KMS-11 (cell line): Measurements from ENCODE around the gene BUB3.

Experiments
- H2AFZ ChIP-seq: fragments of 200-600 bp; sonication (generic); 2 replicates; pipeline ENCODE4 v1.6.1; 2016; ENCODE audit warnings: antibody characterized with exemption, mixed run types, low read depth
- H3K27ac ChIP-seq: fragments of 200-600 bp; sonication (generic); 2 replicates; pipeline ENCODE4 v1.6.1; 2016; ENCODE audit warnings: mild to moderate bottlenecking, mixed run types
- H3K27me3 ChIP-seq: fragments of 200-600 bp; sonication (generic); 2 replicates; pipeline ENCODE4 v1.6.1; 2017; ENCODE audit warnings: mild to moderate bottlenecking, low read depth, mixed run types, moderate library complexity; ENCODE audit not compliant: insufficient read depth
- H3K36me3 ChIP-seq: fragments of 200-600 bp; sonication (generic); 2 replicates; pipeline ENCODE4 v1.6.1; 2017; ENCODE audit warnings: mild to moderate bottlenecking, mixed run types; ENCODE audit not compliant: insufficient read depth
- H3K4me1 ChIP-seq: fragments of 200-600 bp; sonication (generic); 2 replicates; pipeline ENCODE4 v1.6.1; 2016; ENCODE audit warnings: mild to moderate bottlenecking, low read depth, mixed run types; ENCODE audit not compliant: poor library complexity, severe bottlenecking
- H3K4me2 ChIP-seq: fragments of 200-600 bp; sonication (generic); 2 replicates; pipeline ENCODE4 v1.7.0; 2016; ENCODE audit warnings: mild to moderate bottlenecking, mixed run types
- H3K4me3 ChIP-seq: fragments of 200-600 bp; sonication (generic); IDR thresholded peaks from 2 replicates; pipeline ENCODE4 v1.6.1; 2017; ENCODE audit warnings: low read depth, low read length, mixed read lengths; ENCODE audit not compliant: insufficient read depth
- H3K79me2 ChIP-seq: fragments of 200-600 bp; sonication (generic); 2 replicates; pipeline ENCODE4 v1.6.1; 2016; ENCODE audit warnings: low read depth, mixed run types; ENCODE audit not compliant: insufficient read depth
- H3K9ac ChIP-seq: fragments of 200-600 bp; sonication (generic); 2 replicates; pipeline ENCODE4 v1.6.1; 2016; ENCODE audit warnings: mild to moderate bottlenecking, mixed run types
- H4K20me1 ChIP-seq: fragments of 200-600 bp; sonication (generic); 2 replicates; pipeline ENCODE4 v1.6.1; 2016; ENCODE audit warnings: mild to moderate bottlenecking, mixed run types; ENCODE audit not compliant: insufficient read depth
- TF ChIP-seq, protein P1 (sequence below): fragments of 200-600 bp; sonication (generic); conservative IDR thresholded peaks from 2 replicates; pipeline ENCODE4 v1.6.1; 2017; ENCODE audit warnings: low read depth, mild to moderate bottlenecking, antibody characterized with exemption, low read length, moderate library complexity, mixed read lengths

The BUB3 gene

DNA sequence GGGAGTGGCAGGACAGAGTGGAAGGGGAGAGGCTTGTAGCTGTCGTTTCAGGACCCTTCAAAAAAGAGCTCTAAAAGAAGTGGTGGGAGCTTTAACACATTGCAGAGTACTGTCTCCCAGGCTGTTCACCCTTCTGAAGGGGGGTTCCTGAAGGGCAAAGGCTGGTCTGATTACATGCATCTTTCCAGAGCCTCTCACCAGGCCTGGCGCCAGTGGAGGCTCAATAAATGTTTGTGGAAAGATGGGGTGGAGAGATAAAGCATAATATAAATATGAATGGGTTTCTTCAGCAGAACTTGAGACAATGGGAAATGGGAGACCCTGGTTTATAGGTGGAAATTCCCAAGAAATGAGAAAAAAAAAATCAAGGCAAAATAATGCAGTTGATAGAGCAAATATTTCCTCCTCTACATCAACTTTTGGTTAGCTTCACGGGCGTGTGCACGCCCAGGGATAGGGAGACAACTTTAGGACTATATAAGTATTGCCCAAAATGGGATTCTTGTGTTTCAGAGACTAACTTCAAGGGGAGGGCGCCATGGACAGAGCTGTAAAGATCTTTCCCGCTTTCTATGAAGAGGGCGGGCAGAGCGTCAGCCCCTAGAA is 613 bp upstream of the BUB3 start:
- no peak overlapping the region for H3K4me3 ChIP-seq
- no peak overlapping the region for H3K27ac ChIP-seq
- peaks cover 11% of the 10 kb centered on the region; the same call in 1 of the 2 replicates for H3K36me3 ChIP-seq
- peaks cover 21% of the 10 kb centered on the region for H4K20me1 ChIP-seq
- peak overlapping the region; percentile 29; the same call in 1 of the 2 replicates for H3K4me2 ChIP-seq
- H3K4me1 ChIP-seq: peaks cover 37% of the 10 kb centered on the region
- H3K27me3 ChIP-seq: no peaks in the 10 kb centered on the region
- TF ChIP-seq, protein P1, sequence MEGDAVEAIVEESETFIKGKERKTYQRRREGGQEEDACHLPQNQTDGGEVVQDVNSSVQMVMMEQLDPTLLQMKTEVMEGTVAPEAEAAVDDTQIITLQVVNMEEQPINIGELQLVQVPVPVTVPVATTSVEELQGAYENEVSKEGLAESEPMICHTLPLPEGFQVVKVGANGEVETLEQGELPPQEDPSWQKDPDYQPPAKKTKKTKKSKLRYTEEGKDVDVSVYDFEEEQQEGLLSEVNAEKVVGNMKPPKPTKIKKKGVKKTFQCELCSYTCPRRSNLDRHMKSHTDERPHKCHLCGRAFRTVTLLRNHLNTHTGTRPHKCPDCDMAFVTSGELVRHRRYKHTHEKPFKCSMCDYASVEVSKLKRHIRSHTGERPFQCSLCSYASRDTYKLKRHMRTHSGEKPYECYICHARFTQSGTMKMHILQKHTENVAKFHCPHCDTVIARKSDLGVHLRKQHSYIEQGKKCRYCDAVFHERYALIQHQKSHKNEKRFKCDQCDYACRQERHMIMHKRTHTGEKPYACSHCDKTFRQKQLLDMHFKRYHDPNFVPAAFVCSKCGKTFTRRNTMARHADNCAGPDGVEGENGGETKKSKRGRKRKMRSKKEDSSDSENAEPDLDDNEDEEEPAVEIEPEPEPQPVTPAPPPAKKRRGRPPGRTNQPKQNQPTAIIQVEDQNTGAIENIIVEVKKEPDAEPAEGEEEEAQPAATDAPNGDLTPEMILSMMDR: no peak
- peak overlapping the region; percentile 74 for H2AFZ ChIP-seq
- peaks cover 44% of the 10 kb centered on the region for H3K79me2 ChIP-seq
- H3K9ac ChIP-seq: no peak overlapping the region

GRCh38 chr10:123154711-123155505 is 706 bp downstream of the BUB3 start:
- H3K36me3 ChIP-seq: peaks cover 11% of the 10 kb centered on the region; the same call in 1 of the 2 replicates
- H3K27me3 ChIP-seq: no peaks in the 10 kb centered on the region
- H3K4me3 ChIP-seq: no peak overlapping the region
- peak overlapping the region; percentile 95 for H3K9ac ChIP-seq
- H3K27ac ChIP-seq: peak overlapping the region; percentile 84
- peaks cover 48% of the 10 kb centered on the region for H3K4me1 ChIP-seq
- peak overlapping the region; percentile 65 for H3K4me2 ChIP-seq
- peak overlapping the region; percentile 35; the same call in 1 of the 2 replicates for H2AFZ ChIP-seq
- peaks cover 21% of the 10 kb centered on the region for H4K20me1 ChIP-seq
- H3K79me2 ChIP-seq: peaks cover 57% of the 10 kb centered on the region
- TF ChIP-seq, protein P1: no peak

- peaks cover 21% of the 10 kb centered on the region for H4K20me1 ChIP-seq
- H3K4me2 ChIP-seq: peak overlapping the region; percentile 65
- H3K27ac ChIP-seq: no peak overlapping the region
- H3K9ac ChIP-seq: peak overlapping the region; percentile 95; the same call in 1 of the 2 replicates
- H3K79me2 ChIP-seq: peaks cover 69% of the 10 kb centered on the region
- peaks cover 48% of the 10 kb centered on the region for H3K4me1 ChIP-seq
- peaks cover 18% of the 10 kb centered on the region; the same call in 1 of the 2 replicates for H3K36me3 ChIP-seq
- no peak overlapping the region for H3K4me3 ChIP-seq
- H2AFZ ChIP-seq: no peak overlapping the region
- TF ChIP-seq, protein P1: no peak
- H3K27me3 ChIP-seq: no peaks in the 10 kb centered on the region
Observed at GRCh38 chr10:123156078-123156477, 1.9 kb downstream of the BUB3 start.

- peaks cover 48% of the 10 kb centered on the region for H3K4me1 ChIP-seq
- peaks cover 21% of the 10 kb centered on the region for H4K20me1 ChIP-seq
Observed at GRCh38 chr10:123157210-123157609, 3.0 kb downstream of the BUB3 start.

More at GRCh38 chr10:123157210-123157609, 3.0 kb downstream of the BUB3 start:
- H3K36me3 ChIP-seq: peaks cover 20% of the 10 kb centered on the region; the same call in 1 of the 2 replicates
- H3K27ac ChIP-seq: no peak overlapping the region
- H2AFZ ChIP-seq: no peak overlapping the region
- H3K27me3 ChIP-seq: no peaks in the 10 kb centered on the region
- H3K79me2 ChIP-seq: peaks cover 74% of the 10 kb centered on the region
- TF ChIP-seq, protein P1: no peak
- H3K4me2 ChIP-seq: peak overlapping the region; percentile 22; the same call in 1 of the 2 replicates
- no peak overlapping the region for H3K4me3 ChIP-seq
- no peak overlapping the region for H3K9ac ChIP-seq
